H1 (cell line): Measurements from ENCODE around the gene ALDH1A3. TPM values are rescaled to one million over a fixed set of nuclear protein-coding genes. Genes with fewer than 3 reads are reported as not detected.

ENCODE experiments used
- CBX5 ChIP-seq: fragments of 300-800, 300-1000 bp; sonication (generic); IDR thresholded peaks from 2 replicates; pipeline ENCODE4 v1.7.1; 2016; ENCODE audit warnings: antibody characterized with exemption, low read length, low read depth
- CREB1 ChIP-seq: IDR thresholded peaks from 2 replicates; pipeline ENCODE4 v1.6.1; 2012; ENCODE audit warnings: inconsistent platforms
- CTCF ChIP-seq, 3 experiments: IDR thresholded peaks; 1 replicate in 2 of 3; 2 replicates in 1 of 3; pipeline versions ENCODE4 v1.5.1 to v1.6.1; 2011; ENCODE audit warnings: low read length in 3 of 3, mild to moderate bottlenecking in 3 of 3, inconsistent platforms in 2 of 3, low read depth in 1 of 3, moderate library complexity in 1 of 3; ENCODE audit not compliant: insufficient read depth in 1 of 3; ENCODE audit errors: control extremely low read depth in 1 of 3
- GTF2F1 ChIP-seq: IDR thresholded peaks from 2 replicates; pipeline ENCODE4 v1.6.1; 2012; ENCODE audit warnings: low read depth, low read length, improper control_type of control experiment, borderline replicate concordance
- KDM4A ChIP-seq: IDR thresholded peaks from one replicate; pipeline ENCODE4 v1.7.1; 2012; ENCODE audit warnings: low read depth, mild to moderate bottlenecking, moderate library complexity, low read length, inconsistent platforms; ENCODE audit not compliant: severe bottlenecking
- KDM5A ChIP-seq: fragments of 200-600 bp; IDR thresholded peaks from 2 replicates; pipeline ENCODE4 v1.7.1; 2012; ENCODE audit warnings: mild to moderate bottlenecking, low read length, inconsistent platforms, mixed read lengths
- PHF8 ChIP-seq: fragments of 200-600 bp; sonication (generic); conservative IDR thresholded peaks from 2 replicates; pipeline ENCODE4 v1.7.1; 2012; ENCODE audit warnings: low read depth, mild to moderate bottlenecking, inconsistent platforms, low read length, moderate library complexity
- SP1 ChIP-seq: IDR thresholded peaks from 2 replicates; pipeline ENCODE4 v1.6.1; 2011; ENCODE audit warnings: low read depth, low read length
- USF2 ChIP-seq: IDR thresholded peaks from 2 replicates; pipeline ENCODE4 v1.6.1; 2011; ENCODE audit warnings: low read length, improper control_type of control experiment
- polyA plus RNA-seq, 7 experiments: library from polyadenylated mRNA; depleted of rRNA in 3 of 7; stranded (reverse) in 5 of 7; unstranded in 2 of 7; fragments of >200 nt in 5 of 7; fragments of 200-250 nt in 2 of 7; gene quantifications; 1 replicate in 5 of 7; 2 replicates in 1 of 7; 4 replicates in 1 of 7; pipeline versions ENCODE4 v1.2.1 to v1.2.3, GENCODE V29; 2011 to 2013; ENCODE audit warnings: missing spikeins in 2 of 7, mixed read lengths in 2 of 7
- total RNA-seq: library from RNA; stranded (reverse); fragmentation: NEBNext Ultra II Directional; extraction: Animal tissue kit (Norgen Biotek cat#: 25700); gene quantifications from 2 replicates; pipeline ENCODE4 v1.2.1, GENCODE V29; 2021

ALDH1A3 gene
- total and polyA plus RNA-seq, 2 of the 8 experiments (the other 6 are each of a cell fraction or from before 2014, with no cell fraction given), result 2.2 to 5.5 TPM

GRCh38 chr15:100881573-100882336 lies 2.1 kb downstream of the ALDH1A3 start (continued):
- no peak for TF ChIP-seq KDM4A
- TF ChIP-seq CTCF (IDR thresholded peaks at IDR 0.05; ENCODE audit: control extremely low read depth in 1 of 3, insufficient read depth in 1 of 3, low read depth in 1 of 3, low read length in 3 of 3), result no peak
- TF ChIP-seq CBX5, result no peak
- no peak for TF ChIP-seq KDM5A
- no peak for TF ChIP-seq PHF8
- TF ChIP-seq GTF2F1, result no peak
- no peak for TF ChIP-seq USF2
- no peak for TF ChIP-seq CREB1
- TF ChIP-seq SP1, result no peak
